Right lobe of liver (tissue), 6 donors: ENCODE measurements around the gene SLC38A10. TPM values are rescaled to one million over a fixed set of nuclear protein-coding genes. Genes with fewer than 3 reads are reported as not detected.
A peak's percentile ranks its signal among the peaks of the same experiment; 100 is the strongest.

Experiments used
- ATAC-seq, 4 donors: fragments of 200-7000 bp; cut with Tn5 transposase; one replicate each; pipeline ENCODE4 v1.9.1; 2020; ENCODE audit warnings: mild to moderate bottlenecking in 4 of 4, moderate library complexity in 4 of 4
- DNase-seq, 3 donors: peaks; one replicate each; pipeline ENCODE4 v3.0.0-alpha.2; 2020
- H3K27ac ChIP-seq, 3 donors: fragments of 200-600 bp; one replicate each; pipeline ENCODE4 v1.8.0; 2022
- H3K27me3 ChIP-seq, 2 donors: fragments of 200-600 bp; one replicate each; pipeline ENCODE4 v1.8.0; 2022
- H3K36me3 ChIP-seq, 4 donors: fragments of 200-600 bp; sonication (generic) in 1 of 4; one replicate each; pipeline versions ENCODE4 v1.5.1 to v1.8.0; 2017 to 2022; ENCODE audit warnings: control low read depth in 1 of 4
- H3K4me1 ChIP-seq, 4 donors: fragments of 200-600 bp; sonication (generic) in 1 of 4; one replicate each; pipeline versions ENCODE4 v1.5.1 to v1.8.0; 2017 to 2022; ENCODE audit warnings: control low read depth in 1 of 4
- H3K4me3 ChIP-seq, 3 donors: fragments of 200-600 bp; one replicate each; pipeline ENCODE4 v1.8.0; 2022
- H3K9me3 ChIP-seq, 4 donors: fragments of 200-600 bp; sonication (generic) in 1 of 4; one replicate each; pipeline versions ENCODE4 v1.5.1 to v1.8.0; 2017 to 2022; ENCODE audit warnings: control low read depth in 1 of 4
- POLR2A ChIP-seq: fragments of 450-650 bp; IDR thresholded peaks from one replicate; pipeline ENCODE4 v1.6.1; 2017; ENCODE audit warnings: antibody characterized with exemption, mild to moderate bottlenecking
- WGBS: methylation state at CpG from one replicate; pipeline ENCODE4 v1.1.6; 2018; ENCODE audit warnings: low coverage, low lambda C conversion rate; ENCODE audit not compliant: insufficient coverage; ENCODE audit errors: missing lambda C conversion rate; 5-methylcytosine and 5-hydroxymethylcytosine counted together
- intact Hi-C, 2 donors: fragments of 100-400 bp; cut with DNase I; formaldehyde crosslinking; loops; one replicate each; pipeline versions ENCODE4 v1.11.2 to v1.14.1; 2022
- total RNA-seq, 6 experiments: library from RNA; depleted of rRNA in 2 of 6; stranded (reverse); fragments of >200 nt in 2 of 6; fragmentation: NEBNext Ultra II Directional in 3 of 6; extraction: Animal tissue kit (Norgen Biotek cat#: 25700) in 3 of 6; gene quantifications; one replicate each; pipeline versions ENCODE4 v1.1.0 to v1.2.4, GENCODE V29; 2016 to 2023
- TF ChIP-seq, protein P1 (sequence below), 4 donors: fragments of 200-600 bp in 3 of 4; fragments of 450-650 bp in 1 of 4; IDR thresholded peaks; one replicate each; pipeline versions ENCODE4 v1.5.1 to v1.8.0; 2016 to 2022; ENCODE audit warnings: antibody characterized with exemption in 4 of 4, mild to moderate bottlenecking in 2 of 4
- donor health status: DM: no; HTN: yes; CAD: no.
- donor health status: DM: no; HTN: no; CAD: no.
- donor health status: DM: no; HTN: no; CAD: no.
- donor health status: DM: no; HTN: yes; CAD: no.
- donor health status: DM: no; HTN: yes; CAD: no.

SLC38A10 gene
- total RNA-seq, 6 experiments from 2014 or later, result 60.9 to 104 (median 86.1) TPM

DNA sequence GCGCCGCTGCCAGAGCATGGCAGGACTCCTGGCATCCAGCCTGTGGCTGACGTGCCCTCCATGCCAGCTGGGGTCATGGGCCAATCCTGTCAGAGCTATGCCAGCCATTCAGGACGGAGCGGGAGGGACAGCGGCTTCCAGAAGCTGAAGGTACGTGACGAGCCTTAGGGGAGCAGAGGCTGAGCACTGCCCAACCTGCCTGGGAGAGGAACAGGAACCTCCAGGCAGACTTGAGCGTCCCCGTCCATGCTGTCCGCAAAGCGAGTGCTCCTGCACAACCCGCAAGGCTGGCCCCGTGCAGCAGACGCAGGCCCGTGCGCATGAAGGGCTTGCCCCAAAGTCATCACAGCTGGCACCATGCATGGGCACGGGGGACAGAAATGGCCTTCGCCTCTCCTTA is 34.5 kb downstream of the SLC38A10 start:
- no peak overlapping the region for H3K4me3 ChIP-seq
- no peaks in the 10 kb centered on the region for H3K27me3 ChIP-seq
- ATAC-seq (peak in 1 of 4 donors; percentile 18), DNase-seq (no peak)
- peaks cover 0 to 10% (median 0%) of the 10 kb centered on the region in 4 donors for H3K4me1 ChIP-seq
- WGBS, result no CpG with 5 or more reads among the region's 19 CpGs
- TF ChIP-seq, protein P1, sequence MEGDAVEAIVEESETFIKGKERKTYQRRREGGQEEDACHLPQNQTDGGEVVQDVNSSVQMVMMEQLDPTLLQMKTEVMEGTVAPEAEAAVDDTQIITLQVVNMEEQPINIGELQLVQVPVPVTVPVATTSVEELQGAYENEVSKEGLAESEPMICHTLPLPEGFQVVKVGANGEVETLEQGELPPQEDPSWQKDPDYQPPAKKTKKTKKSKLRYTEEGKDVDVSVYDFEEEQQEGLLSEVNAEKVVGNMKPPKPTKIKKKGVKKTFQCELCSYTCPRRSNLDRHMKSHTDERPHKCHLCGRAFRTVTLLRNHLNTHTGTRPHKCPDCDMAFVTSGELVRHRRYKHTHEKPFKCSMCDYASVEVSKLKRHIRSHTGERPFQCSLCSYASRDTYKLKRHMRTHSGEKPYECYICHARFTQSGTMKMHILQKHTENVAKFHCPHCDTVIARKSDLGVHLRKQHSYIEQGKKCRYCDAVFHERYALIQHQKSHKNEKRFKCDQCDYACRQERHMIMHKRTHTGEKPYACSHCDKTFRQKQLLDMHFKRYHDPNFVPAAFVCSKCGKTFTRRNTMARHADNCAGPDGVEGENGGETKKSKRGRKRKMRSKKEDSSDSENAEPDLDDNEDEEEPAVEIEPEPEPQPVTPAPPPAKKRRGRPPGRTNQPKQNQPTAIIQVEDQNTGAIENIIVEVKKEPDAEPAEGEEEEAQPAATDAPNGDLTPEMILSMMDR (IDR thresholded peaks at IDR 0.05), result no peak
- no peak for TF ChIP-seq POLR2A
- H3K27ac ChIP-seq, result no peak overlapping the region
- H3K36me3 ChIP-seq, result peaks cover 0 to 73% (median 22%) of the 10 kb centered on the region in 4 donors
- H3K9me3 ChIP-seq, result no peaks in the 10 kb centered on the region
- intact Hi-C loops, result no loop called here

GRCh38 chr17:81260171-81260570 is 34.9 kb downstream of the SLC38A10 start:
- Histone ChIP-seq H3K9me3 (no peaks in the 10 kb centered on the region), H3K27me3 (no peaks in the 10 kb centered on the region), H3K4me1 (peaks cover 0 to 15% (median 0%) of the 10 kb centered on the region in 4 donors), H3K36me3 (peaks cover 0 to 69% (median 21%) of the 10 kb centered on the region in 4 donors), H3K4me3 (no peak overlapping the region), H3K27ac (no peak overlapping the region)
- WGBS, result no CpG with 5 or more reads among the region's 17 CpGs
- ATAC-seq, result no peak
- intact Hi-C loops, result no loop called here
- TF ChIP-seq POLR2A, result no peak
- TF ChIP-seq, protein P1 (IDR thresholded peaks at IDR 0.05), result no peak
- DNase-seq, result no peak

DNA sequence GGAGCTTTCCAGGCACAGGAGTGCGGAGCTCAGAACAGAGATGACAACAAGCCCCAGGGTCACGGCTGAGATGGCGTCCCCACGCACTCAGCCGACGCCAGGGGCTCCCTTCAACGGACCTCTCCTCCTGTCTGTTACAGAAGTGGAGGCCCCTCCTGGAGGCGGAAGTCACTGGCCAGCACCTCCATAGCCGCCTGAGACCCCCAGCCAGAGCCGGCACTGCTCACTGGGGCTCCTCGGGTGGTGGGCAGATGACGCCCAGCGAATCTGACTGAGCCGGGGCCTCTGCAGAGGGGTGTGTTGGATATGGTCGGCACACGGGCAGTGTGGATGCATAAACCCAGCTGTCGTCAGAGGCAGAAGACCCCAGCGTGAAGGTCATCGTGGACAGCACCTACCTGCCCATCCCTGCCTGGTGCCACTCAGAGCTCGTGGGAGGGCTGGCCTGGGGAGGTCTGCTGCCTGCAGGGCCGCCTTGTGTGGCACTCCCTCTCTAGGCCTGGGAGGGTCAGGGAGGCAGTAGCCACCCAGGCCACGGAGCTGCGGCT is 36.0 kb downstream of the SLC38A10 start:
- no peak overlapping the region for H3K4me3 ChIP-seq
- intact Hi-C loops, result loop anchor here in 1 of 2 donors (10.0 kb wide), 1 partner anchor 216 kb away; no protein-coding TSS in a partner anchor
- ATAC-seq (no peak), DNase-seq (no peak)
- no CpG with 5 or more reads among the region's 23 CpGs for WGBS
- H3K27ac ChIP-seq, result no peak overlapping the region
- H3K9me3 ChIP-seq, result no peaks in the 10 kb centered on the region
- no peaks in the 10 kb centered on the region for H3K27me3 ChIP-seq
- TF ChIP-seq POLR2A, result no peak
- TF ChIP-seq, protein P1 (IDR thresholded peaks at IDR 0.05), result no peak
- peaks cover 0 to 22% (median 0%) of the 10 kb centered on the region in 4 donors for H3K4me1 ChIP-seq
- peaks cover 0 to 61% (median 17%) of the 10 kb centered on the region in 4 donors for H3K36me3 ChIP-seq

DNA sequence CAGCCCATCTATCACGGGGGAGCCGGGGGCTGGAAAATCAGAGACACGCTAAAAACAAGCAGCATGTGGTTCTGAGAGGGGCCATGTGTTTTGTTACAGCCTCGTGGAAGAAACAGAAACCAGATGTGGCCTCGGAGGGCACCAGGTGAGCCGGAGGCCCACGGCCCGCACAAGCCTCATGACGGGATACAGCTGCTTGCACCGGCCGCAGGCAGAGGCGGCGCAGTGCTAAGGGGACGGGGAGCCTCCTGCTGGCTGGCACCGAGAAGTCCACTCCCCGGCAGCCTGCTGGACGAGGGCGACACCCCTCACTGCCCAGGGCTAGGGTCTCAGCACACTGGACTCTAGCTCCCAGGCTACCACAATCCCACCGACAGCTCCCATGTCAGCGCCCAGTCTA is 36.8 kb downstream of the SLC38A10 start:
- Histone ChIP-seq H3K27me3 (no peaks in the 10 kb centered on the region), H3K36me3 (peaks cover 0 to 52% (median 15%) of the 10 kb centered on the region in 4 donors), H3K4me3 (no peak overlapping the region), H3K27ac (no peak overlapping the region), H3K4me1 (peaks cover 0 to 22% (median 0%) of the 10 kb centered on the region in 4 donors), H3K9me3 (no peaks in the 10 kb centered on the region)
- DNase-seq, result no peak
- intact Hi-C loops, result loop anchor here in 1 of 2 donors (10.0 kb wide), 1 partner anchor 217 kb away; no protein-coding TSS in a partner anchor
- TF ChIP-seq, protein P1 (IDR thresholded peaks at IDR 0.05), result no peak
- TF ChIP-seq POLR2A, result no peak
- ATAC-seq, result no peak
- WGBS, result no CpG with 5 or more reads among the region's 20 CpGs
